GM19438 (cell line): ENCODE results near the gene VEPH1.

ENCODE experiments used
- ATAC-seq: cut with Tn5 transposase; IDR thresholded peaks from one replicate; pipeline ENCODE4 v1.9.1; 2021; ENCODE audit warnings: low read depth; ENCODE audit not compliant: unreplicated experiment

The VEPH1 gene

GRCh38 chr3:157313186-157313585, 190.0 kb downstream of the VEPH1 start:
- ATAC-seq, result no peak

DNA sequence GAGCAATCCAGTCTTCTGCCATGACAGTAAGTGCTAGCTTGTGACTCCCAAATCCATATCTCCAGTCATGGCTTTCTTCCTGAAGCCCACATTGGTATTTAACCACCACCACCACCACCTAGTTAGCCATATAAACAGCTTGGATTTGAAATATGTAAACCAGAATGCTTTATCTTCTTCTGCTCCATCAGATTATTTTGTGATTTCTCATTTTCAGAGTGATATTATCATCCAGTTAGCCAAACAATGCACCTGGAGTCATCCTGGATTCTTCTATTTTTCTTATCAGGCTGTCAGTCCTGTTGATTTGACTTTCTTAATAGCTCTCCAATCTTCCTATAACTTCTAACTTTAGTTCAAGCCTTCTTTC, 190.9 kb downstream of the VEPH1 start:
- ATAC-seq, result no peak

GRCh38 chr3:157311633-157312375, 191.4 kb downstream of the VEPH1 start:
- ATAC-seq, result no peak

GRCh38 chr3:157310329-157311052, 192.7 kb downstream of the VEPH1 start:
- ATAC-seq, result peak; percentile 58

GRCh38 chr3:157306502-157306901, 196.7 kb downstream of the VEPH1 start:
- no peak for ATAC-seq

GRCh38 chr3:157305392-157305791, 197.8 kb downstream of the VEPH1 start:
- ATAC-seq, result no peak

DNA sequence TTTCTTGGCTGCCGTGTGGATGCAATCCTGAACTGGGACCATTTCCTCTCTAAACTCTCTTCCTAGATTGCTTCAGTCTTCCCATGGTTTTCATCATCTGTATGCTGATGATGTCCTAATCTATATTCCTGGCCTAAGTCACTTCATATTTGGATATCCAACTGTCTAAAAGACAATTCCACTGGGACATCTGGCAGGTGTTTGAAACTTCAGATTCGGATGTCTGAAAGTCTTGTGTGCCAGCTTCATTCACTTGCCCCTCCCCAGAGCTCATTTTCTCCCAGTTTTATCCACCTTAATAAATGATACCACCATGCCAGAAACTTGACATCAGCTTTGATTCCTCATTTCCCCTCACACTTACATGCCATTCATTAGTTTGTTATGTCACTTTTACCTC, 201.5 kb downstream of the VEPH1 start:
- ATAC-seq, result no peak

GRCh38 chr3:157300981-157301663, 202.1 kb downstream of the VEPH1 start:
- ATAC-seq, result no peak

DNA sequence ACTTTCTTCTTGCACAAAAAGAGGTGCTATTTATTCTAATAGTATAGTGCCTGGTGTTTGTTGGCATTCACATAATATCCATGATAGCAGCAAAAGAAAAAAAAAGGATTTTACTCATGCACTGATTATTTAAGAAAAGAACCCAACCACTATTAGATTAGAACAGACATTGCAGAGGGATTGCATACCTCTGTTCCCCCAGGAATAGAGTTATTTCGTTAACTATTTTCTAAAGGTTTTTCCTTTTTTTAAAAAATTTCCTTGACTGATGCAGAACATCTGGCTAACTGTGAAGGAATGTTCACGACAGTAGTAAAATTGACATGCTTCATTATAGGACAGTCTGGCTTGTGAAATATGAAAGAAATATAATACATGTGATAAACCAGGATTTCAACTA, 203.1 kb downstream of the VEPH1 start:
- ATAC-seq, result no peak

- no peak for ATAC-seq
Observed at GRCh38 chr3:157297328-157297915, 205.8 kb downstream of the VEPH1 start.

- no peak for ATAC-seq
Observed at GRCh38 chr3:157294953-157295352, 208.3 kb downstream of the VEPH1 start.

DNA sequence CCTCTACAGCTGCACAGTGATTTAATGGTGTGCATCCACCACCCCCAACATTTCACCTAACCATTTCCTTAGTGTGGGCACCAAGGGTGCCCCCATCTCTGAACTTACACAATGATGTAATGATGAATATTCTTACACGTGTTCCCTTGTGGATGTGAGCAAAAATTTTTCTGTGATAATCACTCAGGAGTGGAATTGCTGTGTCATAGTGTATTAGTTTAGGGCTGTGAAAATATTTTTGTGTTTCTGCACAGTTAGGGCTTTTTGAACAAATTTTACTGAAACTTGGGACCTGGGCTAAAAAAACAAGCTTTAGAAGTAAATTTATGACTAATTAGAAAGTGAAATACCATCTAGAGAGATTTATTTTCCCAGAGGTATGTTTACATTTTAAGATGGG, 208.7 kb downstream of the VEPH1 start:
- ATAC-seq, result no peak

- ATAC-seq, result no peak
Observed at GRCh38 chr3:157290766-157291165, 212.4 kb downstream of the VEPH1 start.

- no peak for ATAC-seq
Observed at GRCh38 chr3:157285966-157286365, 217.2 kb downstream of the VEPH1 start.

DNA sequence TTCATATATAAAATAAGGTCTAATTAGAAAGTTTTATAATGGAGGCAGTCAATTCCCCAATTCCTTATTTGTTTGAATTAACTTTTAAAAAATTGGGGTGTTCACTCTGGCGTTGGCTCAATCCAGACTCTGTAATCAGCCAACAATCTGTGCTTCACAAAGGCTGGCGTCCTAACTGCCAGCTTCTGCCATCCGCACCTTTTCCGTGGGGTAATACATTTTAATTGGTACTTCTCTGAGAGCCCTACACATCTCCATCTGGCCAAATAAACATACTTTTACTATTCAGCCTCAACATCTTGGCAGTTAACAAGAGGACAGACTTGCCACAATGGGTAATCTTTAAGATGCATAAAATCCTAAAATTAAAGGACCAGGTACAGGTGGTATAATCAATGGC, 218.1 kb downstream of the VEPH1 start:
- no peak for ATAC-seq

GRCh38 chr3:157284688-157285087, 218.5 kb downstream of the VEPH1 start:
- no peak for ATAC-seq

GRCh38 chr3:157282261-157283191, 220.7 kb downstream of the VEPH1 start:
- no peak for ATAC-seq

GRCh38 chr3:157280786-157281185, 222.4 kb downstream of the VEPH1 start:
- no peak for ATAC-seq

- ATAC-seq, result no peak
Observed at GRCh38 chr3:157280354-157280753, 222.9 kb downstream of the VEPH1 start.

GRCh38 chr3:157279237-157279636, 224.0 kb downstream of the VEPH1 start:
- ATAC-seq, result no peak
